Hepatocyte (in vitro differentiated cells): ENCODE results near the gene OGG1. TPM values are rescaled to one million over a fixed set of nuclear protein-coding genes. Genes with fewer than 3 reads are reported as not detected.

ENCODE experiments used
- DNase-seq: peaks from one replicate; pipeline ENCODE4 v3.0.0-alpha.2; 2016; ENCODE audit warnings: low spot score
- H2AFZ ChIP-seq: fragments of 200-600 bp; sonication (generic); 2 replicates; pipeline ENCODE4 v1.6.0; 2016; ENCODE audit warnings: antibody characterized with exemption, mild to moderate bottlenecking
- H3K27ac ChIP-seq: fragments of 200-600 bp; sonication (generic); 2 replicates; pipeline ENCODE4 v1.5.1; 2016; ENCODE audit warnings: mild to moderate bottlenecking
- H3K27me3 ChIP-seq: fragments of 200-600 bp; sonication (generic); 2 replicates; pipeline ENCODE4 v1.6.1; 2016
- H3K36me3 ChIP-seq: fragments of 200-600 bp; sonication (generic); replicated peaks from 2 replicates; pipeline ENCODE4 v1.5.1; 2016; ENCODE audit warnings: low read depth; ENCODE audit not compliant: insufficient read depth
- H3K4me1 ChIP-seq: fragments of 200-600 bp; sonication (generic); 2 replicates; pipeline ENCODE4 v1.5.1; 2016; ENCODE audit warnings: mild to moderate bottlenecking, moderate library complexity; ENCODE audit not compliant: insufficient read depth
- H3K4me2 ChIP-seq: fragments of 200-600 bp; sonication (generic); 2 replicates; pipeline ENCODE4 v1.6.0; 2016
- H3K4me3 ChIP-seq: fragments of 200-600 bp; sonication (generic); 2 replicates; pipeline ENCODE4 v1.5.1; 2016; ENCODE audit warnings: mild to moderate bottlenecking
- H3K79me2 ChIP-seq: fragments of 200-600 bp; sonication (generic); 2 replicates; pipeline ENCODE4 v1.6.0; 2017; ENCODE audit warnings: mild to moderate bottlenecking
- H3K9me2 ChIP-seq: fragments of 200-600 bp; sonication (generic); replicated peaks from 2 replicates; pipeline ENCODE4 v1.6.0; 2017; ENCODE audit warnings: mild to moderate bottlenecking; ENCODE audit not compliant: insufficient read depth
- H3K9me3 ChIP-seq: fragments of 200-600 bp; sonication (generic); 2 replicates; pipeline ENCODE4 v1.5.1; 2016; ENCODE audit warnings: low read depth, mild to moderate bottlenecking
- H4K20me1 ChIP-seq: fragments of 200-600 bp; sonication (generic); 2 replicates; pipeline ENCODE4 v1.6.0; 2016; ENCODE audit warnings: mild to moderate bottlenecking; ENCODE audit not compliant: insufficient read depth, poor library complexity, severe bottlenecking
- CTCF ChIP-seq: fragments of 200-600 bp; sonication (generic); IDR thresholded peaks from 2 replicates; pipeline ENCODE4 v1.5.1; 2016; ENCODE audit warnings: antibody characterized with exemption, mild to moderate bottlenecking; ENCODE audit not compliant: poor library complexity
- EZH2 ChIP-seq: fragments of 200-600 bp; sonication (generic); IDR thresholded peaks from 2 replicates; pipeline ENCODE4 v1.6.1; 2016; ENCODE audit warnings: antibody characterized with exemption, mild to moderate bottlenecking, borderline replicate concordance
- EZH2phosphoT487 ChIP-seq: fragments of 200-600 bp; sonication (generic); IDR thresholded peaks from one replicate; pipeline ENCODE4 v1.6.1; 2018; ENCODE audit warnings: antibody characterized with exemption, mild to moderate bottlenecking, low read depth, moderate library complexity; ENCODE audit not compliant: unreplicated experiment, severe bottlenecking
- WGBS: methylation state at CpG from one replicate; pipeline ENCODE4 v1.1.6; 2016; ENCODE audit warnings: low lambda C conversion rate; ENCODE audit errors: missing lambda C conversion rate; 5-methylcytosine and 5-hydroxymethylcytosine counted together
- polyA plus RNA-seq: library from polyadenylated mRNA; unstranded; fragments of >200 nt; fragmentation: Nextera tagmentation; extraction: Ambion mirVana; gene quantifications from 2 replicates; pipeline ENCODE4 v1.2.1, GENCODE V29; 2016
- total RNA-seq: library from RNA; depleted of rRNA; stranded (reverse); fragments of >200 nt; gene quantifications from 2 replicates; pipeline ENCODE4 v1.2.3, GENCODE V29; 2014

The OGG1 gene
- total and polyA plus RNA-seq, 2 experiments from 2014 or later: 34.7 to 43.2 TPM

GRCh38 chr3:9731206-9732079 lies 18.3 kb upstream of the OGG1 start, which contains the start of gene BRPF1:
Gene BRPF1, plus strand, starts transcription at chr3:9731735. Its CDS starts 2,406 bp downstream, at chr3:9734141.
- TF ChIP-seq EZH2 (no peak), EZH2phosphoT487 (no peak), CTCF (no peak)
- WGBS: under 1% methylated on average over 49 of the region's 88 CpGs

GRCh38 chr3:9732080-9732739 lies 17.5 kb upstream of the OGG1 start:
- Histone ChIP-seq H3K4me2 (peak overlapping the region; percentile 98), H3K79me2 (peaks cover 39% of the 10 kb centered on the region), H3K9me3 (no peaks in the 10 kb centered on the region), H3K9me2 (no peaks in the 10 kb centered on the region), H4K20me1 (peaks cover 15% of the 10 kb centered on the region), H3K27ac (peak overlapping the region; percentile 100), H3K36me3 (no peaks in the 10 kb centered on the region), H3K4me1 (peaks cover 12% of the 10 kb centered on the region), H3K4me3 (peak overlapping the region; percentile 100), H2AFZ (peak overlapping the region; percentile 92), H3K27me3 (no peaks in the 10 kb centered on the region)
- WGBS: 7% methylated on average over 33 of the region's 41 CpGs
- TF ChIP-seq EZH2: no peak
- TF ChIP-seq CTCF: no peak
- TF ChIP-seq EZH2phosphoT487: no peak
- DNase-seq: peak; percentile 42

More at GRCh38 chr3:9731206-9732079, 18.3 kb upstream of the OGG1 start, which contains the start of gene BRPF1:
- H3K9me2 ChIP-seq: no peaks in the 10 kb centered on the region
- no peaks in the 10 kb centered on the region for H3K9me3 ChIP-seq
- H3K4me2 ChIP-seq: peak within 1 kb of the TSS; percentile 98
- peak; percentile 100 for DNase-seq
- H3K27ac ChIP-seq: peak within 1 kb of the TSS; percentile 100
- H4K20me1 ChIP-seq: peaks cover 15% of the 10 kb centered on the region
- H2AFZ ChIP-seq: peak within 1 kb of the TSS; percentile 92
- peaks cover 12% of the 10 kb centered on the region for H3K4me1 ChIP-seq
- peaks cover 37% of the 10 kb centered on the region for H3K79me2 ChIP-seq
- H3K4me3 ChIP-seq: peak within 1 kb of the TSS; percentile 100
- no peaks in the 10 kb centered on the region for H3K36me3 ChIP-seq
- no peaks in the 10 kb centered on the region for H3K27me3 ChIP-seq

- peak overlapping the region; percentile 98 for H3K4me2 ChIP-seq
- H3K9me3 ChIP-seq: no peaks in the 10 kb centered on the region
- H3K4me1 ChIP-seq: peaks cover 12% of the 10 kb centered on the region
- H3K36me3 ChIP-seq: no peaks in the 10 kb centered on the region
- no peaks in the 10 kb centered on the region for H3K27me3 ChIP-seq
- TF ChIP-seq EZH2 (no peak), CTCF (no peak), EZH2phosphoT487 (no peak)
- 69% methylated on average over 7 of the region's 7 CpGs for WGBS
- peaks cover 15% of the 10 kb centered on the region for H4K20me1 ChIP-seq
- peak overlapping the region; percentile 100 for H3K4me3 ChIP-seq
- H3K79me2 ChIP-seq: peaks cover 42% of the 10 kb centered on the region
- H2AFZ ChIP-seq: no peak overlapping the region
- DNase-seq: no peak
- no peaks in the 10 kb centered on the region for H3K9me2 ChIP-seq
- H3K27ac ChIP-seq: no peak overlapping the region
Measured at GRCh38 chr3:9732740-9733115, 17.0 kb upstream of the OGG1 start.
